Keratinocyte (primary cell): Measurements from ENCODE around the gene SLN. TPM values are rescaled to one million over a fixed set of nuclear protein-coding genes. Genes with fewer than 3 reads are reported as not detected.

Source experiments
- DNase-seq: peaks from one replicate; pipeline ENCODE4 v3.0.0-alpha.2; 2011; ENCODE audit warnings: low read depth, missing footprints, low spot score
- FAIRE-seq: peaks from 2 replicates; lab custom pipeline; 2011; peaks lifted over from hg19 to GRCh38; lab: Jason Lieb, UNC
- H2AFZ ChIP-seq: 2 replicates; pipeline ENCODE4 v1.6.0; 2012; ENCODE audit warnings: low read length, control low read depth, inconsistent platforms; ENCODE audit not compliant: control insufficient read depth
- H3K27ac ChIP-seq: 2 replicates; pipeline ENCODE4 v1.5.1; 2011; ENCODE audit warnings: low read length; ENCODE audit not compliant: control insufficient read depth, insufficient read depth
- H3K27me3 ChIP-seq: 3 replicates; pipeline ENCODE4 v1.6.0; 2011; ENCODE audit warnings: low read length; ENCODE audit not compliant: control insufficient read depth, insufficient read depth; ENCODE audit errors: extremely low read depth
- H3K36me3 ChIP-seq, 2 experiments: 2 replicates in 1 of 2; 3 replicates in 1 of 2; pipeline ENCODE4 v1.5.1; 2011; ENCODE audit warnings: low read length in 2 of 2, mild to moderate bottlenecking in 1 of 2; ENCODE audit not compliant: control insufficient read depth in 2 of 2, insufficient read depth in 2 of 2; ENCODE audit errors: extremely low read depth in 1 of 2
- H3K4me1 ChIP-seq: 3 replicates; pipeline ENCODE4 v1.5.1; 2011; ENCODE audit warnings: low read length; ENCODE audit not compliant: control insufficient read depth, insufficient read depth; ENCODE audit errors: extremely low read depth
- H3K4me2 ChIP-seq: 3 replicates; pipeline ENCODE4 v1.6.0; 2011; ENCODE audit warnings: low read depth, low read length; ENCODE audit not compliant: control insufficient read depth, insufficient read depth; ENCODE audit errors: extremely low read depth
- H3K4me3 ChIP-seq, 3 experiments: fragments of 200-600 bp in 1 of 3; sonication (generic) in 1 of 3; 2 replicates in 2 of 3; 3 replicates in 1 of 3; pipeline ENCODE4 v1.5.1; 2011 to 2016; ENCODE audit warnings: low read length in 3 of 3, mild to moderate bottlenecking in 3 of 3, control low read depth in 2 of 3, inconsistent platforms in 1 of 3, low read depth in 1 of 3, mixed read lengths in 1 of 3, mixed run types in 1 of 3, moderate library complexity in 1 of 3; ENCODE audit not compliant: control insufficient read depth in 2 of 3, insufficient read depth in 2 of 3; ENCODE audit errors: extremely low read depth in 1 of 3
- H3K79me2 ChIP-seq: 2 replicates; pipeline ENCODE4 v1.6.0; 2012; ENCODE audit warnings: low read length; ENCODE audit not compliant: control insufficient read depth, insufficient read depth
- H3K9ac ChIP-seq: 3 replicates; pipeline ENCODE4 v1.6.0; 2011; ENCODE audit warnings: low read length; ENCODE audit not compliant: control insufficient read depth, insufficient read depth; ENCODE audit errors: extremely low read depth
- H3K9me1 ChIP-seq: 3 replicates; pipeline ENCODE4 v1.6.0; 2011; ENCODE audit warnings: low read length; ENCODE audit not compliant: control insufficient read depth, insufficient read depth; ENCODE audit errors: extremely low read depth
- H3K9me3 ChIP-seq: 2 replicates; pipeline ENCODE4 v1.5.1; 2012; ENCODE audit warnings: low read depth, low read length; ENCODE audit not compliant: control insufficient read depth
- H4K20me1 ChIP-seq: 3 replicates; pipeline ENCODE4 v1.6.0; 2011; ENCODE audit warnings: low read length; ENCODE audit not compliant: control insufficient read depth, insufficient read depth; ENCODE audit errors: extremely low read depth
- CTCF ChIP-seq, 3 experiments: IDR thresholded peaks in 1 of 3; conservative IDR thresholded peaks in 1 of 3; optimal IDR thresholded peaks in 1 of 3; 2 replicates in 2 of 3; 3 replicates in 1 of 3; pipeline versions ENCODE3 to v1.5.1; 2011; ENCODE audit warnings: low read length in 3 of 3, mild to moderate bottlenecking in 3 of 3, moderate library complexity in 2 of 3, control low read depth in 1 of 3, inconsistent platforms in 1 of 3; ENCODE audit not compliant: insufficient read depth in 2 of 3; ENCODE audit errors: extremely low read depth in 1 of 3
- EZH2 ChIP-seq: IDR thresholded peaks from one replicate; pipeline ENCODE4 v1.6.1; 2012; ENCODE audit warnings: inconsistent platforms, mild to moderate bottlenecking, low read length, moderate library complexity
- dilution Hi-C: fragments of 300-500 bp; cut with MboI; formaldehyde crosslinking; loops from one replicate; pipeline ENCODE4 v1.7.0; 2020; ENCODE audit warnings: low sequenced_read_pairs; ENCODE audit not compliant: extremely low pct_ligation_motif_present
- polyA plus RNA-seq, 5 experiments: library from polyadenylated mRNA; depleted of rRNA in 3 of 5; stranded (reverse) in 3 of 5; stranded (forward) in 1 of 5; unstranded in 1 of 5; fragments of >200 nt; gene quantifications; 1 replicate in 1 of 5; 2 replicates in 3 of 5; 3 replicates in 1 of 5; pipeline versions ENCODE4 v1.2.1 to v1.2.3, GENCODE V29; 2011 to 2012; ENCODE audit warnings: missing spikeins in 2 of 5, low read depth in 1 of 5, low replicate concordance in 1 of 5

Gene SLN
- polyA plus RNA-seq, 1 donor (not counting 4 experiments of a cell fraction or from before 2014, with no cell fraction given) = 0.12 TPM

- no peaks in the 10 kb centered on the region for H3K79me2 ChIP-seq
- dilution Hi-C loops = no loop called here
- H3K4me2 ChIP-seq = no peak overlapping the region
- H3K9ac ChIP-seq = no peak overlapping the region
- H3K9me1 ChIP-seq = no peaks in the 10 kb centered on the region
- no peak overlapping the region for H2AFZ ChIP-seq
- no peaks in the 10 kb centered on the region for H3K36me3 ChIP-seq
- no peaks in the 10 kb centered on the region for H4K20me1 ChIP-seq
- no peaks in the 10 kb centered on the region for H3K4me1 ChIP-seq
- H3K27me3 ChIP-seq = no peaks in the 10 kb centered on the region
- TF ChIP-seq CTCF (optimal IDR thresholded peaks at IDR 0.05 in 1 of 3, IDR thresholded peaks at IDR 0.05 in 1 of 3, conservative IDR thresholded peaks at IDR 0.05 in 1 of 3; ENCODE audit: extremely low read depth in 1 of 3, insufficient read depth in 2 of 3, low read length in 3 of 3) (no peak), EZH2 (no peak)
- DNase-seq (no peak), FAIRE-seq (no peak)
- H3K9me3 ChIP-seq = no peaks in the 10 kb centered on the region
- H3K4me3 ChIP-seq = no peak overlapping the region
- no peak overlapping the region for H3K27ac ChIP-seq
Observed at GRCh38 chr11:107752949-107753822, 41.3 kb upstream of the SLN start.

GRCh38 chr11:107752508-107752907, 40.7 kb upstream of the SLN start:
- DNase-seq = no peak
- no peak overlapping the region for H2AFZ ChIP-seq
- no peaks in the 10 kb centered on the region for H3K79me2 ChIP-seq
- TF ChIP-seq CTCF (optimal IDR thresholded peaks at IDR 0.05 in 1 of 3, IDR thresholded peaks at IDR 0.05 in 1 of 3, conservative IDR thresholded peaks at IDR 0.05 in 1 of 3; ENCODE audit: extremely low read depth in 1 of 3, insufficient read depth in 2 of 3, low read length in 3 of 3) (no peak), EZH2 (no peak)
- H3K9ac ChIP-seq = no peak overlapping the region
- no peaks in the 10 kb centered on the region for H4K20me1 ChIP-seq
- dilution Hi-C loops = no loop called here
- H3K4me3 ChIP-seq = no peak overlapping the region
- no peaks in the 10 kb centered on the region for H3K27me3 ChIP-seq
- no peak overlapping the region for H3K4me2 ChIP-seq
- H3K9me1 ChIP-seq = no peaks in the 10 kb centered on the region
- no peaks in the 10 kb centered on the region for H3K9me3 ChIP-seq
- H3K4me1 ChIP-seq = no peaks in the 10 kb centered on the region
- H3K36me3 ChIP-seq = no peaks in the 10 kb centered on the region
- no peak for FAIRE-seq
- no peak overlapping the region for H3K27ac ChIP-seq
